Ascending aorta (tissue), 2 donors: ENCODE results near the gene DNAJB8. TPM values are rescaled to one million over a fixed set of nuclear protein-coding genes. Genes with fewer than 3 reads are reported as not detected.

ENCODE experiments used
- DNase-seq, 2 donors: peaks; one replicate each; pipeline ENCODE4 v3.0.0-alpha.2; 2019; ENCODE audit warnings: low spot score in 2 of 2
- H3K27ac ChIP-seq, 2 donors: fragments of 200-600 bp; sonication (generic); one replicate each; pipeline ENCODE4 v1.5.1; 2016 to 2017; ENCODE audit warnings: mild to moderate bottlenecking in 1 of 2
- H3K27me3 ChIP-seq: fragments of 200-600 bp; sonication (generic); one replicate; pipeline ENCODE4 v1.5.1; 2017
- H3K36me3 ChIP-seq, 2 donors: fragments of 200-600 bp; sonication (generic); one replicate each; pipeline ENCODE4 v1.5.1; 2016
- H3K4me1 ChIP-seq, 2 donors: fragments of 200-600 bp; sonication (generic); one replicate each; pipeline ENCODE4 v1.5.1; 2016 to 2017; ENCODE audit warnings: mild to moderate bottlenecking in 1 of 2
- H3K4me3 ChIP-seq, 2 donors: fragments of 200-600 bp; sonication (generic); one replicate each; pipeline ENCODE4 v1.5.1; 2016 to 2017; ENCODE audit warnings: mild to moderate bottlenecking in 1 of 2
- H3K9me3 ChIP-seq, 2 donors: fragments of 200-600 bp; sonication (generic); one replicate each; pipeline ENCODE4 v1.5.1; 2016
- intact Hi-C: fragments of 100-400 bp; cut with DNase I; formaldehyde crosslinking; loops from one replicate; pipeline ENCODE4 v1.15.1; 2023
- total RNA-seq: library from RNA; depleted of rRNA; stranded (reverse); fragments of >200 nt; gene quantifications from one replicate; pipeline ENCODE4 v1.1.0, GENCODE V29; 2016
- TF ChIP-seq, protein P1 (sequence below), 3 experiments: fragments of 200-600 bp in 2 of 3; fragments of 450-650 bp in 1 of 3; sonication (generic) in 2 of 3; IDR thresholded peaks; one replicate each; pipeline ENCODE4 v1.5.1; 2016 to 2019; ENCODE audit warnings: antibody characterized with exemption in 3 of 3, mild to moderate bottlenecking in 1 of 3, moderate library complexity in 1 of 3

Gene DNAJB8
- total RNA-seq, 1 donor from 2014 or later = not detected

DNA sequence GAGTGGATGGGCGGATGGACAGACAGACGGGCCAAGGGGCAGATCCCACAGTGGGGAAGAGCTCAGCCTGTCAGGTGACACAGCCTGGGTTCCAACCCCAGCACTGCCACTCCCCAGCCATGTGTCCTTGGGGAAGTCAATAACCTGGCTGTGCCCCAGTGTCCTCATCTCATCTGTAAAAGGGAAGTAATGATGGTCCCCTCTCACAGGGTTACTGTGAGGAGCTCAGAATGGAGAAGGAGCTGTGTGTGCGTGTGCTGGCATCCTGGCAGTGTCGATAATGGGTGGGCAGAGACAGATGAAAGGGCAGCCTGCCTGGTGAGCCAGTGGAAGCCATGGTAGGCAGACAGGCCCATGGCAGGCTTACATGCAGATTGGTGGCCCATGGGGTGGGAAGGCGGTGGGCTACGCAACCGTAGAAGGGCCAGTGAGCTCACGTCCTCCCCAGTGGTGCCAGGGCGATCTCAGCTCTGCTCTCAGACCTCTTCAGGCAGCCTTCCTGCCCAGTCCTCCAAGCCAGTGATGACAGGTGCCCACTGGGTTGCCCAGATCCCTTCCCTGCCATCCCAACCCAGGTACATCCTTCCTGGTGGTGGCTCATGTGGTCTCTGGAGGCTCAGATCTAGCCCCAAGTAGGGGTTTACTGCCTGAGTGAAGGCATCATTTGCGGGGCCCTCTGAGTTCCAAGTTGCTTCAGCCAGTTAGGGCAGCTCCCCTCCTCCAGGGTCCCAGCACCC lies 2.3 kb upstream of the DNAJB8 start:
- TF ChIP-seq, protein P1, sequence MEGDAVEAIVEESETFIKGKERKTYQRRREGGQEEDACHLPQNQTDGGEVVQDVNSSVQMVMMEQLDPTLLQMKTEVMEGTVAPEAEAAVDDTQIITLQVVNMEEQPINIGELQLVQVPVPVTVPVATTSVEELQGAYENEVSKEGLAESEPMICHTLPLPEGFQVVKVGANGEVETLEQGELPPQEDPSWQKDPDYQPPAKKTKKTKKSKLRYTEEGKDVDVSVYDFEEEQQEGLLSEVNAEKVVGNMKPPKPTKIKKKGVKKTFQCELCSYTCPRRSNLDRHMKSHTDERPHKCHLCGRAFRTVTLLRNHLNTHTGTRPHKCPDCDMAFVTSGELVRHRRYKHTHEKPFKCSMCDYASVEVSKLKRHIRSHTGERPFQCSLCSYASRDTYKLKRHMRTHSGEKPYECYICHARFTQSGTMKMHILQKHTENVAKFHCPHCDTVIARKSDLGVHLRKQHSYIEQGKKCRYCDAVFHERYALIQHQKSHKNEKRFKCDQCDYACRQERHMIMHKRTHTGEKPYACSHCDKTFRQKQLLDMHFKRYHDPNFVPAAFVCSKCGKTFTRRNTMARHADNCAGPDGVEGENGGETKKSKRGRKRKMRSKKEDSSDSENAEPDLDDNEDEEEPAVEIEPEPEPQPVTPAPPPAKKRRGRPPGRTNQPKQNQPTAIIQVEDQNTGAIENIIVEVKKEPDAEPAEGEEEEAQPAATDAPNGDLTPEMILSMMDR (IDR thresholded peaks at IDR 0.05) = no peak
- intact Hi-C loops = no loop called here
- no peaks in the 10 kb centered on the region for H3K4me1 ChIP-seq
- DNase-seq = no peak
- no peaks in the 10 kb centered on the region for H3K36me3 ChIP-seq
- H3K27me3 ChIP-seq = no peaks in the 10 kb centered on the region
- no peak overlapping the region for H3K27ac ChIP-seq
- no peak overlapping the region for H3K4me3 ChIP-seq
- no peaks in the 10 kb centered on the region for H3K9me3 ChIP-seq

DNA sequence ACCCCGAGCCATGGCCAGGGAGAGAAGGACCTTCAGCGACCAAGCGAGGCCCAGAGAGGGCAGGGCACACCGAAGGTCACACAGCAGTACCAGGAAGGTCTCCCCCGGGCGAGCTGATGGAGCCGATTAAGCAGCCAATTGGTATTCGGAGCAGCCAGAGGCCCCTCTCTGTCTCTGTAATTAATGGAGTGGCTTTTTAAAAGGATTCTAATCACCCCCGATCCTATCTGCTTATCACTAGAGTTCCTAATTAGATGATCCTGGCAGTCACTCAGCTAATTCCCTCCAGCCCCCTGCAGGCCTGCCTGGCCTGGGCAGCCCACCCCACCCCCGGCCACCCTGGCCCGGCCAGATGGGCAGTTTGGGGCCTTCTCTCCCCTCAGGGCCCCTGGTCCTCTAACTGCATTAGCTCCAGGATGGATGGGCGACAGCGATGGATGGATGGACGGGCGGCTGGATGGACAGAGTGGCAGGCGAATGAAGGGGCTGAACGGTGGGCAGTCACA lies 1.6 kb upstream of the DNAJB8 start:
- intact Hi-C loops = no loop called here
- Histone ChIP-seq H3K4me1 (no peaks in the 10 kb centered on the region), H3K27ac (no peak overlapping the region), H3K27me3 (no peaks in the 10 kb centered on the region), H3K9me3 (no peaks in the 10 kb centered on the region), H3K4me3 (no peak overlapping the region), H3K36me3 (no peaks in the 10 kb centered on the region)
- no peak for DNase-seq
- TF ChIP-seq, protein P1 (IDR thresholded peaks at IDR 0.05) = no peak

DNA sequence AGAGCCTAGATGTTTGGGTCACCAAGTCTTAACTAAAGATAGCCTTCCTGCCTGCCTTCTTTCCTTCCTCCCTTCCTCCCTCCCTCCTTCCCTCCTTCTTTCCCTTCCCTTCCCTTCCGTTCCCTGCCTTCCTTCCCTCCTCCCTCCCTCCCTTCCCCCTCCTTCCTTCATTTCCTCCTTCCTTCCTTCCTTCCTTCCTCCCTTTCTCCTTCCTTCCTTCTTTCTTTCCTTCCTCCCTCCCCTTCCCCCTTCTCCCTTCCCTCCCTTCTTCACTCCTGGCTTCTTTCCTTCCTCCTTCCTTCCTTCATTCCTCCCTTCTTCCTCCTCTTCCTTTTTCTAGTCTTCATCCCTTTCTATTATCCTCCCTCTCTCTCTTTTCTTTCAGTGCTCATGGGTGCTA lies 2.0 kb downstream of the DNAJB8 start:
- Histone ChIP-seq H3K36me3 (no peaks in the 10 kb centered on the region), H3K27ac (no peak overlapping the region), H3K27me3 (no peaks in the 10 kb centered on the region), H3K4me1 (no peaks in the 10 kb centered on the region), H3K9me3 (no peaks in the 10 kb centered on the region), H3K4me3 (no peak overlapping the region)
- TF ChIP-seq, protein P1 (IDR thresholded peaks at IDR 0.05) = no peak
- intact Hi-C loops = no loop called here
- DNase-seq = no peak

DNA sequence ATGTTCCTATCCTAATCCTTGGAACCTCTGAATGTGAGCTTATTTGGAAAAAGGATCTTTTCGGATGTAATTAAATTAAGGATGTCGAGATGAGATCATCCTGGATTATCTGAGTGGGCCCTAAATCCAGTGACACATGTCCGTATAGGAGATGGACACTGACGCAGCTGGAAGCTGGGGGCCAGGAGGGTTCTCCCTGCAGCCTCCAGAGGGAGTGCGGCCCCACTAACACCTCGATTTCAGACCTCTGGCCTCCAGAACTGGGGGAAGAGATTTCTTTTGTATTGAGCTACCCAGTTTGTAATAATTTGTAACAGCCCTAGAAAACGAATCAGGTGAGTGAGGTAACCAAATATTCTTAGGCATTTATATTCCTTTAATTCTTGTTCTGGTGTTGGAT lies 2.5 kb downstream of the DNAJB8 start:
- intact Hi-C loops = no loop called here
- Histone ChIP-seq H3K27me3 (no peaks in the 10 kb centered on the region), H3K4me3 (no peak overlapping the region), H3K36me3 (no peaks in the 10 kb centered on the region), H3K27ac (no peak overlapping the region), H3K9me3 (no peaks in the 10 kb centered on the region), H3K4me1 (no peaks in the 10 kb centered on the region)
- DNase-seq = no peak
- TF ChIP-seq, protein P1 (IDR thresholded peaks at IDR 0.05) = no peak

DNA sequence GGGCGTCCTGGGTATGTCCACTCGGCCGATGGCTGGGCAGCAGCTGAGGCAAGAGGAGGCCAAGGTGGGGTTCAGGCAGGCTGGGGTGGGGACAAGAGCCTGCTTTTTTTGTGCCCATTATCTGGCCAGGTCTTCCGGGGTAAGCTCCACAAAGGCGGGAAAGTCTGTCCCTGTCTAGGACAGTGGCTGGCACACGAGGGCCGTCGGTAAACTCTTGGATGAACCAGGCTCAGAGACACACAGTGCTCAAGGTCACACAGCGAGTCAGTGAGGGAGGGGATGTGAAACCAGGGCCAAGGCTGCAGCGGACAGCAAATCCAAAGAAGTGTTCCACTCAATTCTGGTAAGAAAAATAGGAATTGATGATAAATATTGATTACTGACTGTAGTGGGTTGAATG lies 2.9 kb downstream of the DNAJB8 start:
- H3K4me3 ChIP-seq = no peak overlapping the region
- no peaks in the 10 kb centered on the region for H3K27me3 ChIP-seq
- no peak overlapping the region for H3K27ac ChIP-seq
- no peaks in the 10 kb centered on the region for H3K9me3 ChIP-seq
- TF ChIP-seq, protein P1 (IDR thresholded peaks at IDR 0.05) = no peak
- H3K4me1 ChIP-seq = no peaks in the 10 kb centered on the region
- no peaks in the 10 kb centered on the region for H3K36me3 ChIP-seq
- intact Hi-C loops = no loop called here
- DNase-seq = no peak
